ENCODE data around the gene CUBN. TPM values are rescaled to one million over a fixed set of nuclear protein-coding genes. Genes with fewer than 3 reads are reported as not detected.

Gene CUBN
- total RNA-seq, 1 donor from 2014 or later: 2.0 TPM

- no peak for DNase-seq (ENCODE audit: low read depth, low spot score)
Measured at GRCh38 chr10:17041626-17042520, 87.7 kb downstream of the CUBN start.

GRCh38 chr10:17038627-17039026 lies 91.0 kb downstream of the CUBN start:
- DNase-seq (ENCODE audit: low read depth, low spot score): no peak

- no peak for DNase-seq (ENCODE audit: low read depth, low spot score)
Measured at GRCh38 chr10:17037910-17038309, 91.7 kb downstream of the CUBN start.

- no peak for DNase-seq (ENCODE audit: low read depth, low spot score)
Measured at GRCh38 chr10:17035446-17035845, 94.2 kb downstream of the CUBN start.

- DNase-seq (ENCODE audit: low read depth, low spot score): no peak
Measured at GRCh38 chr10:17033529-17034260, 95.9 kb downstream of the CUBN start.

GRCh38 chr10:17031637-17032635 lies 97.7 kb downstream of the CUBN start:
- DNase-seq (ENCODE audit: low read depth, low spot score): no peak

GRCh38 chr10:17029581-17030271 lies 99.9 kb downstream of the CUBN start:
- peak; percentile 88 for DNase-seq (ENCODE audit: low read depth, low spot score)

GRCh38 chr10:17029239-17029580 lies 100.4 kb downstream of the CUBN start:
- no peak for DNase-seq (ENCODE audit: low read depth, low spot score)

GRCh38 chr10:17028798-17029197 lies 100.8 kb downstream of the CUBN start:
- DNase-seq (ENCODE audit: low read depth, low spot score): no peak

GRCh38 chr10:17026686-17027485 lies 102.7 kb downstream of the CUBN start:
- no peak for DNase-seq (ENCODE audit: low read depth, low spot score)

- DNase-seq (ENCODE audit: low read depth, low spot score): peak; percentile 89
Measured at GRCh38 chr10:17025444-17026295, 103.9 kb downstream of the CUBN start.

GRCh38 chr10:17024461-17024860 lies 105.2 kb downstream of the CUBN start:
- DNase-seq (ENCODE audit: low read depth, low spot score): no peak

GRCh38 chr10:17023386-17024298 lies 106.0 kb downstream of the CUBN start:
- DNase-seq (ENCODE audit: low read depth, low spot score): peak; percentile 98

- DNase-seq (ENCODE audit: low read depth, low spot score): no peak
Measured at GRCh38 chr10:17022896-17023295, 106.7 kb downstream of the CUBN start.

- no peak for DNase-seq (ENCODE audit: low read depth, low spot score)
Measured at GRCh38 chr10:17022466-17022825, 107.2 kb downstream of the CUBN start.

- no peak for DNase-seq (ENCODE audit: low read depth, low spot score)
Measured at GRCh38 chr10:17021656-17022465, 107.8 kb downstream of the CUBN start.

- DNase-seq (ENCODE audit: low read depth, low spot score): no peak
Measured at GRCh38 chr10:17019696-17020095, 109.9 kb downstream of the CUBN start.

All from pulmonary artery endothelial cell (primary cell).